ENCODE data around the gene CLPTM1L. TPM values are rescaled to one million over a fixed set of nuclear protein-coding genes. Genes with fewer than 3 reads are reported as not detected.
A peak's percentile ranks its signal among the peaks of the same experiment; 100 is the strongest.
"Not testable (repeated sequence)": the region's sequence is repeated elsewhere in the genome, so short reads cannot be mapped to it uniquely, and the experiment has no call there.

Gene CLPTM1L
- total RNA-seq, 1 donor from 2014 or later, result 100 TPM

- DNase-seq (no peak), ATAC-seq (ENCODE audit: low read depth) (no peak)
- intact Hi-C loops (cut with micrococcal nuclease), result no loop called here
- Mint-ChIP-seq H3K4me1 (peaks cover 43% of the 10 kb centered on the region), H3K27me3 (peaks cover 5% of the 10 kb centered on the region), H3K36me3 (ENCODE audit: low read depth) (no peaks in the 10 kb centered on the region), H3K27ac (no peak overlapping the region), H3K9me3 (no peaks in the 10 kb centered on the region), H3K4me3 (no peak overlapping the region)
- CTCF ChIA-PET, result no interaction called here
- TF ChIP-seq CTCF (IDR thresholded peaks at IDR 0.05), result no peak
- POLR2A ChIA-PET, result no interaction called here
Measured at GRCh38 chr5:1375871-1376810, 31.2 kb upstream of the CLPTM1L start.

- POLR2A ChIA-PET, result no interaction called here
- no peak overlapping the region for H3K4me3 Mint-ChIP-seq
- CTCF ChIA-PET, result no interaction called here
Measured at GRCh38 chr5:1374679-1375055, 29.8 kb upstream of the CLPTM1L start.

GRCh38 chr5:1374030-1374678 lies 29.3 kb upstream of the CLPTM1L start:
- H3K9me3 Mint-ChIP-seq, result no peaks in the 10 kb centered on the region
- intact Hi-C loops (cut with micrococcal nuclease), result no loop called here
- H3K27ac Mint-ChIP-seq, result no peak overlapping the region
- ATAC-seq (ENCODE audit: low read depth) (no peak), DNase-seq (no peak)
- ChIA-PET POLR2A (no interaction called here), CTCF (no interaction called here)
- H3K27me3 Mint-ChIP-seq, result peaks cover 5% of the 10 kb centered on the region
- peaks cover 38% of the 10 kb centered on the region for H3K4me1 Mint-ChIP-seq
- H3K4me3 Mint-ChIP-seq, result no peak overlapping the region
- no peak for TF ChIP-seq CTCF (IDR thresholded peaks at IDR 0.05)
- H3K36me3 Mint-ChIP-seq (ENCODE audit: low read depth), result no peaks in the 10 kb centered on the region

More at GRCh38 chr5:1374679-1375055, 29.8 kb upstream of the CLPTM1L start:
- Mint-ChIP-seq H3K4me1 (peaks cover 38% of the 10 kb centered on the region), H3K36me3 (ENCODE audit: low read depth) (no peaks in the 10 kb centered on the region), H3K9me3 (no peaks in the 10 kb centered on the region), H3K27me3 (peaks cover 5% of the 10 kb centered on the region), H3K27ac (no peak overlapping the region)
- TF ChIP-seq CTCF (IDR thresholded peaks at IDR 0.05), result no peak
- ATAC-seq (ENCODE audit: low read depth) (no peak), DNase-seq (no peak)
- intact Hi-C loops (cut with micrococcal nuclease), result no loop called here

GRCh38 chr5:1371972-1372342 lies 27.1 kb upstream of the CLPTM1L start:
- Mint-ChIP-seq H3K27ac (peak overlapping the region; percentile 57), H3K4me1 (peaks cover 45% of the 10 kb centered on the region)
- peak; percentile 22 for ATAC-seq (ENCODE audit: low read depth)
- H3K36me3 Mint-ChIP-seq (ENCODE audit: low read depth); H3K9me3 Mint-ChIP-seq; DNase-seq; intact Hi-C loops (cut with micrococcal nuclease); H3K27me3 Mint-ChIP-seq; H3K4me3 Mint-ChIP-seq: not testable (repeated sequence)
- POLR2A ChIA-PET, result interaction anchor here (0.6 to 2.2 kb wide), 7 partner anchors 8 to 276 kb away, joined by 3 to 13 read pairs (median 3); partner anchors contain the start of gene CLPTM1L
- CTCF ChIA-PET, result interaction anchor here (0.9 to 1.3 kb wide), 4 partner anchors 8 to 273 kb away, joined by 3 to 8 read pairs (median 4); no protein-coding TSS in a partner anchor

- H3K4me1 Mint-ChIP-seq, result peaks cover 49% of the 10 kb centered on the region
- ATAC-seq (ENCODE audit: low read depth) (peak; percentile 84), DNase-seq (no peak)
- TF ChIP-seq CTCF (IDR thresholded peaks at IDR 0.05), result no peak
- intact Hi-C loops (cut with micrococcal nuclease), result no loop called here
- CTCF ChIA-PET, result interaction anchor here (0.9 to 1.3 kb wide), 5 partner anchors 9 to 273 kb away, joined by 3 to 8 read pairs (median 3); no protein-coding TSS in a partner anchor
- H3K4me3 Mint-ChIP-seq, result peak overlapping the region; percentile 21
- POLR2A ChIA-PET, result interaction anchor here (0.7 to 2.2 kb wide), 5 partner anchors 9 to 277 kb away, joined by 3 to 13 read pairs (median 5); no protein-coding TSS in a partner anchor
- no peaks in the 10 kb centered on the region for H3K36me3 Mint-ChIP-seq (ENCODE audit: low read depth)
- H3K27me3 Mint-ChIP-seq, result no peaks in the 10 kb centered on the region
- H3K9me3 Mint-ChIP-seq, result no peaks in the 10 kb centered on the region
- peak overlapping the region; percentile 57 for H3K27ac Mint-ChIP-seq
Measured at GRCh38 chr5:1371218-1371971, 26.5 kb upstream of the CLPTM1L start.
